GM12801 (cell line): ENCODE data around the gene ASIC2.

ENCODE experiments used
- TF ChIP-seq, protein P1 (sequence below): IDR thresholded peaks from one replicate; pipeline ENCODE4 v1.5.1; 2011; ENCODE audit warnings: control low read depth; ENCODE audit not compliant: insufficient read length; ENCODE audit errors: extremely low read depth

The ASIC2 gene

DNA sequence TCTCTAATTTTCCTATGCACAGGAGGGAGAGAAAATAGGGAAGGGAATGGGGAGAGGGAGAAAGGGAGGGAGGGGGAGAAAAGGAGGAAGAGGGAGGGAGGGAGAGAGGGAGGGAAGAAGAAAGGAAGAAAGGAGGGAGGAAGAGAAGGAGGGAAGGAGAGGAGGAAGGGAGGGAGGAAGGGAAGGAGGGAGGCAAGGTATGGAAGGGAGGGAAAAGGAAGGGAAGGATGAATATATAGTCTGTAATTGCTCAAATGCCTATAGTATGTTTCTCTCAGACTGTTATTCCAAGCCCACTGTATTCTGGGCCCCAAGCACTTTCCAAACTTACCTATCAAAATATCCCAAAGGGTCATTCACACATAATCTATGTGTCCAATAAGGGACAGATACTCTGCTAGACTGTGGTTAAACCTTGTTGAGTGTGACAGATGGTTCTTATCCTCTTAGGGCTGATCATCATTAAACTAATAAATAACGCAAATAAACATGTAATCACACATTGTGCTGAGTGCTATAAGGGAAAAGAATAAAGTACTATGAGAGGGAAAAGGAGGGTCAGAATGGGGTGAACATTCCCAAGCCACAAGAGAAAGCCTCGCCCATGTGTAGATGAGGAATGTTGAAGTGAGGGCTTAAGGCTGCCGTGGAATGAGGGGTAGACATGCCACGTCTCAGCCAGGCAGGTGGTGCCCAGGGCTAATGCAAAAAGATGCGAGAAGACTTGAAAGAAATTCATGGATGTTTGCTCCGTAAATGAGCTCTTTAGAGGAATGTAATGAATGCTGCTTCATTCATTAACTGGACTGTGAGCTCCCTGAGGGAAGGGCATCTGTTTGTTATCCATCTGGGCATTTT is 30.6 kb downstream of the ASIC2 start:
- TF ChIP-seq, protein P1, sequence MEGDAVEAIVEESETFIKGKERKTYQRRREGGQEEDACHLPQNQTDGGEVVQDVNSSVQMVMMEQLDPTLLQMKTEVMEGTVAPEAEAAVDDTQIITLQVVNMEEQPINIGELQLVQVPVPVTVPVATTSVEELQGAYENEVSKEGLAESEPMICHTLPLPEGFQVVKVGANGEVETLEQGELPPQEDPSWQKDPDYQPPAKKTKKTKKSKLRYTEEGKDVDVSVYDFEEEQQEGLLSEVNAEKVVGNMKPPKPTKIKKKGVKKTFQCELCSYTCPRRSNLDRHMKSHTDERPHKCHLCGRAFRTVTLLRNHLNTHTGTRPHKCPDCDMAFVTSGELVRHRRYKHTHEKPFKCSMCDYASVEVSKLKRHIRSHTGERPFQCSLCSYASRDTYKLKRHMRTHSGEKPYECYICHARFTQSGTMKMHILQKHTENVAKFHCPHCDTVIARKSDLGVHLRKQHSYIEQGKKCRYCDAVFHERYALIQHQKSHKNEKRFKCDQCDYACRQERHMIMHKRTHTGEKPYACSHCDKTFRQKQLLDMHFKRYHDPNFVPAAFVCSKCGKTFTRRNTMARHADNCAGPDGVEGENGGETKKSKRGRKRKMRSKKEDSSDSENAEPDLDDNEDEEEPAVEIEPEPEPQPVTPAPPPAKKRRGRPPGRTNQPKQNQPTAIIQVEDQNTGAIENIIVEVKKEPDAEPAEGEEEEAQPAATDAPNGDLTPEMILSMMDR = no peak

- TF ChIP-seq, protein P1 = no peak
These were observed 31.3 kb downstream of the ASIC2 start for GRCh38 chr17:33261820-33262219.

DNA sequence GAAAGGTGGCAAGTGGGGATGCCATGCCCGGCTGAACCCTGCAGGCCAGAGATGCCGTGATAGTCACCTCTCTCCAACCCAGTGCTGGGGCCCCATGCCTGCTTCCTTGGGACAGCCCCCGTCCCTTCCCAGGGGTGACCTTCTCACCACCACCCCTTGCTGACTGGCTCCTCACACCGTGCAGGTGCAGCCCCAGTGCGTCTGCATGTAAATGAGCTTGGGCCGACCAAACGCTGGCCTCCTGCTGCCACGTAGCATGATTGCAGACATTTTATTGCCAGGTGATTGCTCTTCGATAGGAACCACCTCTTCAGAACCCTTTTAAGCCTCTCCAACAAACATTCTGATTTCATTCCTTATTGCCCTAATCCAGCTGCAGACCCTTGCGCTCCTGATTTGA is 32.5 kb downstream of the ASIC2 start:
- TF ChIP-seq, protein P1 = no peak

DNA sequence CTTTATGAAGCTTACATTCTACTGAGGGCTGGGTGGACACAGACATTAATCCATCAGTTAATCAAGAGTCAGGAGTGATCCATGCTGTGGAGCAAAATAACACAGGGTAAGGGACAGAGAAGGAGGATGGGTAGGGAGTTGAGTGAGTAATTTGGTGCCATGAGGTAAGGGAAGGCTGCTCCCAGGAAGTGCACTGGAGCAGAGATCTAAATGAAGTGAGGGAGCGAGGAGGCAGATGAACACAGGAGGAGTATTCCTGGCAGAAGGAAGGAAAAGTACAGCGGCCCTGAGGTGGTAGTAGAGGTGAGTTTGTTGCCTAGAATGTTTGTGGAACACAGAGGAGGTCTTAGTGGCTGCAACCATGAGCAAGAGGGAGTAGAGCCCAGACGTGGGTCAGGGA is 34.8 kb downstream of the ASIC2 start:
- TF ChIP-seq, protein P1 = no peak

GRCh38 chr17:33245183-33245582 is 47.9 kb downstream of the ASIC2 start:
- TF ChIP-seq, protein P1 = no peak

DNA sequence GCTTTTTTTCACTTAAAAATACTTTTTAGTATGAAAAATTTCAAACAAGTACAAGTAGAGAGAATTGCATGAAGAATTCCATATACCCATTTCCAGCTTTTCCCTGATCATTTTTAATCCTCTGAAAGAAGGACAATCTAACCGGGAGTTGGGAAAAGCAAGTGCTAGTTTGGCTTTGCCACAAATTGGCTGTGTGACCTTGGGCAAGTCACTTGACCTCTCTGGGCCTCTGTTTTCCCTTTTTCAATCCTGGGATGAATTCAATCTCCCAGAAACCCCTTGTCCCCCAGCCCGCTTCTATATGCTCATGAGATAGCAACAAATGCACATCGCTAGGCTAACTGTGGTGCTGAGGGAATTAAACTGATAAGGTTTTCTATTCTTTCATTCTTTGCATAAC is 49.4 kb downstream of the ASIC2 start:
- TF ChIP-seq, protein P1 = no peak

DNA sequence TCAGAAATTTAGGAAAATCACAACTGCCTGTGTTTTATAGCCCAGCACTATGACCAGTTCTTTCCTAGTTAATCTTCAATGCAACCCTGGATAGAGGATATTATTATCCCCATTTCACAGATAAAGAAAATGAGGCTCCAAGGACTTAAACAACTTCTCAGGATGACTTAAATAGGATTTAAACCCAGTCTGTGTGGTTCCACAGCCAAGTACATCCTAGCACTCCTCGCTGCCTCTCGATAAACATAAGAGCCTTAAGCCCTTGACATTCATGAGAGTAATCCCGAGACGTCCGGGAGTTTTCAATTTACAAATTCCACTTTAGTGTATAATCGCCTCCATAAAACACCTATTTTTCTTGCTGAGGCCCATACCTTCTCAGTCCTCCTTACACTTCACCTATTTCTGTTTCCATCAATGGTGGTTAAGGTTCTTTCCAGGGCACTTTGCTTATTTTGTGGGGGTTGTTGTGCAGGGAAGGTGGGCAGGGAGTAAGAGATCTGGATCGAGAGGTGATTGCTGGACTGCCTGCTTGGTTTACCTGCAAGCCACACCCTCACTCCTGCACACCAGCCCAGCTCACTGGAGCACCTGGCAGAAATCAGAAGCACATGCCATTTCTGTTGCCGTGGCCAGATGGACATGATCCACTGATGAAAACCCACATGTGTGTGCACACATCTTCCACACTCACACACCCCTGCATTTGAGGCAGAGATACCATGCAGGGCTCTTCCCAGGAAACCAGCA is 50.5 kb downstream of the ASIC2 start:
- TF ChIP-seq, protein P1 = no peak
